IMR-90 (cell line): ENCODE measurements around the gene STRA6. TPM values are rescaled to one million over a fixed set of nuclear protein-coding genes. Genes with fewer than 3 reads are reported as not detected.

Source experiments
- ATAC-seq: fragments of 200-7000 bp; cut with Tn5 transposase; 2 replicates; pipeline ENCODE4 v1.9.1; 2020; ENCODE audit warnings: low read depth, mild to moderate bottlenecking, moderate library complexity
- BruUV-seq: library from RNA; stranded (reverse); fragments of 400-500 nt; replicated peaks from 2 replicates; lab custom pipeline; 2021; lab: Mats Ljungman, UMichigan
- CTCF ChIA-PET: fragments of 300-600 bp; formaldehyde crosslinking; extraction: SDS; loops from one replicate; lab custom pipeline; 2021; ENCODE audit warnings: antibody characterized with exemption; lab: Yijun Ruan, JAX
- POLR2A ChIA-PET: fragments of 300-600 bp; sonication (Branson Sonifier 250); formaldehyde crosslinking; loops from one replicate; lab custom pipeline; 2022; ENCODE audit warnings: antibody characterized with exemption; ENCODE audit not compliant: unreplicated experiment; lab: Charles Lee
- DNase-seq: peaks from one replicate; pipeline ENCODE4 v3.0.0; 2013
- H2AFZ ChIP-seq: replicated peaks from 2 replicates; pipeline ENCODE3; 2013; ENCODE audit warnings: low read length, mild to moderate bottlenecking; ENCODE audit not compliant: poor library complexity
- H2AK5ac ChIP-seq: 2 replicates; pipeline ENCODE4 v1.6.1; 2013; ENCODE audit warnings: low read depth, low read length, inconsistent platforms
- H2AK9ac ChIP-seq: replicated peaks from 2 replicates; pipeline ENCODE3; 2013; ENCODE audit warnings: mild to moderate bottlenecking, low read depth, low read length, moderate library complexity; ENCODE audit not compliant: poor library complexity
- H2BK120ac ChIP-seq: 2 replicates; pipeline ENCODE4 v1.6.1; 2013; ENCODE audit warnings: low read depth, low read length, inconsistent platforms
- H2BK15ac ChIP-seq: 3 replicates; pipeline ENCODE4 v1.6.1; 2013; ENCODE audit warnings: low read depth, low read length, inconsistent platforms
- H2BK20ac ChIP-seq: 2 replicates; pipeline ENCODE4 v1.6.1; 2013; ENCODE audit warnings: low read depth, mild to moderate bottlenecking, inconsistent platforms, low read length, moderate library complexity
- H2BK5ac ChIP-seq: 2 replicates; pipeline ENCODE4 v1.6.1; 2013; ENCODE audit warnings: mild to moderate bottlenecking, low read depth, low read length, inconsistent platforms; ENCODE audit not compliant: poor library complexity, severe bottlenecking
- H3K14ac ChIP-seq: replicated peaks from 2 replicates; pipeline ENCODE4 v1.6.1; 2013; ENCODE audit warnings: low read depth, low read length, inconsistent platforms
- H3K18ac ChIP-seq: 2 replicates; pipeline ENCODE4 v1.6.1; 2013; ENCODE audit warnings: low read depth, low read length, control low read depth
- H3K23ac ChIP-seq: 2 replicates; pipeline ENCODE4 v1.6.1; 2013; ENCODE audit warnings: low read depth, low read length, inconsistent platforms
- H3K27ac ChIP-seq: 2 replicates; pipeline ENCODE4 v1.5.1; 2013; ENCODE audit warnings: mild to moderate bottlenecking, control low read depth, low read length; ENCODE audit not compliant: insufficient read depth
- H3K27me3 ChIP-seq: 2 replicates; pipeline ENCODE4 v1.6.1; 2013; ENCODE audit warnings: low read length; ENCODE audit not compliant: control insufficient read depth, insufficient read depth
- H3K36me3 ChIP-seq: 2 replicates; pipeline ENCODE4 v1.6.1; 2013; ENCODE audit warnings: low read length, mixed read lengths; ENCODE audit not compliant: control insufficient read depth, insufficient read depth
- H3K4ac ChIP-seq: 2 replicates; pipeline ENCODE4 v1.6.1; 2013; ENCODE audit warnings: low read depth, low read length, inconsistent platforms
- H3K4me1 ChIP-seq: 2 replicates; pipeline ENCODE4 v1.6.1; 2013; ENCODE audit warnings: low read length, mixed read lengths; ENCODE audit not compliant: control insufficient read depth, insufficient read depth
- H3K4me2 ChIP-seq: 2 replicates; pipeline ENCODE4 v1.6.1; 2013; ENCODE audit warnings: low read depth, mild to moderate bottlenecking, control low read depth, low read length, moderate library complexity
- H3K4me3 ChIP-seq: 2 replicates; pipeline ENCODE4 v1.5.1; 2013; ENCODE audit warnings: low read depth, mild to moderate bottlenecking, control low read depth, low read length, moderate library complexity; ENCODE audit not compliant: insufficient read depth
- H3K56ac ChIP-seq: 2 replicates; pipeline ENCODE4 v1.6.1; 2013; ENCODE audit warnings: low read length, inconsistent platforms; ENCODE audit not compliant: insufficient read depth; ENCODE audit errors: extremely low read depth
- H3K79me1 ChIP-seq, 2 experiments: 2 replicates each; pipeline ENCODE4 v1.6.1; 2013; ENCODE audit warnings: low read length in 2 of 2, inconsistent platforms in 1 of 2, low read depth in 1 of 2
- H3K9ac ChIP-seq: 2 replicates; pipeline ENCODE4 v1.6.1; 2013; ENCODE audit warnings: low read depth, low read length, control low read depth
- H3K9me1 ChIP-seq: 2 replicates; pipeline ENCODE4 v1.6.1; 2013; ENCODE audit warnings: low read length, inconsistent platforms; ENCODE audit not compliant: insufficient read depth
- H3K9me3 ChIP-seq: 2 replicates; pipeline ENCODE4 v1.6.1; 2013; ENCODE audit warnings: low read length; ENCODE audit not compliant: control insufficient read depth, insufficient read depth
- H4K20me1 ChIP-seq: 2 replicates; pipeline ENCODE4 v1.6.1; 2013; ENCODE audit warnings: low read length, inconsistent platforms; ENCODE audit not compliant: insufficient read depth
- H4K5ac ChIP-seq: 2 replicates; pipeline ENCODE4 v1.6.1; 2013; ENCODE audit warnings: mild to moderate bottlenecking, low read depth, low read length, control low read depth
- H4K8ac ChIP-seq, 2 experiments: 2 replicates each; pipeline ENCODE4 v1.6.1; 2013; ENCODE audit warnings: low read depth in 2 of 2, low read length in 2 of 2, control low read depth in 1 of 2, inconsistent platforms in 1 of 2
- H4K91ac ChIP-seq: 2 replicates; pipeline ENCODE4 v1.6.1; 2013; ENCODE audit warnings: low read depth, low read length, inconsistent platforms; ENCODE audit not compliant: insufficient read depth
- MAZ ChIP-seq: IDR thresholded peaks from 2 replicates; pipeline ENCODE4 v1.6.1; 2012; ENCODE audit warnings: low read depth, mild to moderate bottlenecking, low read length, improper control_type of control experiment, moderate library complexity, borderline replicate concordance
- MXI1 ChIP-seq: IDR thresholded peaks from 2 replicates; pipeline ENCODE4 v1.6.1; 2012; ENCODE audit warnings: low read depth, mild to moderate bottlenecking, low read length, moderate library complexity, borderline replicate concordance
- NFE2L2 ChIP-seq: fragments of 150-350 bp; IDR thresholded peaks from 2 replicates; pipeline ENCODE4 v1.6.1; 2016; ENCODE audit warnings: low read depth, mild to moderate bottlenecking, low read length
- POLR2A ChIP-seq: IDR thresholded peaks from 2 replicates; pipeline ENCODE4 v1.6.1; 2012; ENCODE audit warnings: mild to moderate bottlenecking, low read depth, low read length
- RFX5 ChIP-seq: IDR thresholded peaks from 2 replicates; pipeline ENCODE4 v1.8.0; 2012; ENCODE audit warnings: low read depth, mild to moderate bottlenecking, low read length, moderate library complexity
- SMC3 ChIP-seq: fragments of 150-350 bp; IDR thresholded peaks from 2 replicates; pipeline ENCODE4 v1.6.1; 2016; ENCODE audit warnings: low read depth, mild to moderate bottlenecking, antibody characterized with exemption, low read length, moderate library complexity
- WGBS, 2 experiments: methylation state at CpG; one replicate each; pipeline versions ENCODE4 v1.1.5 to v1.1.7; 2013; ENCODE audit warnings: missing lambda C conversion rate in 2 of 2; ENCODE audit not compliant: insufficient read length in 1 of 2; ENCODE audit errors: extremely low coverage in 2 of 2; 5-methylcytosine and 5-hydroxymethylcytosine counted together
- dilution Hi-C: fragments of 300-500 bp; cut with HindIII; formaldehyde crosslinking; loops from one replicate; pipeline ENCODE4 v1.14.3; 2018; ENCODE audit warnings: low sequenced_read_pairs; ENCODE audit not compliant: unreplicated experiment
- in situ Hi-C: fragments of 300-500 bp; cut with MboI; formaldehyde crosslinking; loops from 3 replicates; pipeline ENCODE4 v1.14.3; 2019; ENCODE audit warnings: low sequenced_read_pairs, inconsistent platforms, mixed read lengths
- intact Hi-C: fragments of 100-400 bp; cut with micrococcal nuclease; formaldehyde crosslinking; loops from 2 replicates; pipeline ENCODE4 v1.10.0; 2022
- polyA plus RNA-seq, 3 experiments: library from polyadenylated mRNA; depleted of rRNA; stranded (reverse); fragments of >200 nt; gene quantifications; 2 replicates each; pipeline ENCODE4 v1.2.3, GENCODE V29; 2012; ENCODE audit warnings: low replicate concordance in 1 of 3
- total RNA-seq: library from RNA; depleted of rRNA; stranded (reverse); fragments of >200 nt; gene quantifications from 2 replicates; pipeline ENCODE4 v1.2.3, GENCODE V29; 2012
- TF ChIP-seq, protein P1 (sequence below): fragments of 150-350 bp; IDR thresholded peaks from 2 replicates; pipeline ENCODE4 v1.6.1; 2017; ENCODE audit warnings: mild to moderate bottlenecking, antibody characterized with exemption, low read length, low read depth
- TF ChIP-seq, protein P2 (sequence below): fragments of 150-350 bp; IDR thresholded peaks from 2 replicates; pipeline ENCODE4 v1.6.1; 2016; ENCODE audit warnings: low read depth, mild to moderate bottlenecking, low read length, moderate library complexity, borderline replicate concordance

Gene STRA6
- total and polyA plus RNA-seq, 2 of the 4 experiments (the other 2 are of a cell fraction): 0.17 TPM; not detected in 1

DNA sequence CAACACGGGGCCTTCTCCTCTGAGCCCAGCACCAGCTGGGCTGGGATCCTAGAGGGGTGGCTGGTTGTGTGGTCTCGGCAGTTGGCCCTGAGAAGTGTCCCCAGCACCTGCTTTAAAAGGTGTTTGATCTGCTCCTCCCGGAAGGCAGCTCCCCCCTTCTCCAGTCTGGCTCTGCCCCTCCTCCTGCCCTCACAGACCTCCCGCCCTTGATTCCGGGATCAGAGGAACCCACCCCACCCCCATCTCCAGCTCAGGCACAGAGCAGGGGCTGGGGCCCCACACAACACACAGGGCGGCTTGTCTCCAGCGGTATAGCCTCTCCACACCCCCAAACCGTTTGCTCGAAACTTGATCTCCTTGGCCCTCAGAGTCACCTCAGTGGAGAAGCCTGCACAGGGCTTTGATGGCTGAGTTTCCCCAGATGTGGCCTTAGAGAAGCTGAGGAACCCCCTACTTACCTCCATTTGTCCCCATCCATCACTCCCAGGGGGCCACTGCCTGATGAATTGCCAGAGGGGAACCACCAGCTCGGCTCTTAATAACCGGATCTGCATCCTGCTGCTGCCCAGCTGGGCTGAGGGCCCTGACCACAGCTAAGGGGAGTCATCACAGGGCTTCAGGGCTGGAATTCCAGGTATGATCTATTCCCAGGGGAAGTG, 6.4 kb upstream of the STRA6 start:
- H3K23ac ChIP-seq: no peak overlapping the region
- H3K79me1 ChIP-seq: no peaks in the 10 kb centered on the region
- no peaks in the 10 kb centered on the region for H4K20me1 ChIP-seq
- H2AK9ac ChIP-seq: no peak overlapping the region
- H2BK20ac ChIP-seq: no peak overlapping the region
- intact Hi-C loops: no loop called here
- H4K5ac ChIP-seq: no peak overlapping the region
- no peak overlapping the region for H3K9ac ChIP-seq
- ChIA-PET CTCF (no interaction called here), POLR2A (no interaction called here)
- no peak overlapping the region for H4K91ac ChIP-seq
- H3K9me3 ChIP-seq: no peaks in the 10 kb centered on the region
- H3K27ac ChIP-seq: no peak overlapping the region
- H3K27me3 ChIP-seq: peaks cover 14% of the 10 kb centered on the region
- 30% methylated on average over 7 of the region's 11 CpGs; no CpG with 5 or more reads in 1 of the 2 experiments for WGBS, 2 experiments
- ATAC-seq: peak; percentile 30; the same call in 1 of the 2 replicates
- in situ Hi-C loops: no loop called here
- H2BK120ac ChIP-seq: no peak overlapping the region
- H3K4me1 ChIP-seq: peaks cover 8% of the 10 kb centered on the region
- no peak overlapping the region for H2BK15ac ChIP-seq
- H3K18ac ChIP-seq: no peak overlapping the region
- no peak overlapping the region for H4K8ac ChIP-seq
- no peak overlapping the region for H2BK5ac ChIP-seq
- no peak overlapping the region for H2AFZ ChIP-seq
- peak; percentile 48 for DNase-seq
- dilution Hi-C loops: no loop called here
- H2AK5ac ChIP-seq: no peak overlapping the region
- H3K9me1 ChIP-seq: no peaks in the 10 kb centered on the region
- no peaks in the 10 kb centered on the region for H3K36me3 ChIP-seq
- H3K4me2 ChIP-seq: peak overlapping the region; percentile 1; the same call in 1 of the 2 replicates
- H3K56ac ChIP-seq: no peak overlapping the region
- BruUV-seq: no TSS peak
- TF ChIP-seq SMC3: no peak
- TF ChIP-seq POLR2A: no peak
- TF ChIP-seq, protein P1, sequence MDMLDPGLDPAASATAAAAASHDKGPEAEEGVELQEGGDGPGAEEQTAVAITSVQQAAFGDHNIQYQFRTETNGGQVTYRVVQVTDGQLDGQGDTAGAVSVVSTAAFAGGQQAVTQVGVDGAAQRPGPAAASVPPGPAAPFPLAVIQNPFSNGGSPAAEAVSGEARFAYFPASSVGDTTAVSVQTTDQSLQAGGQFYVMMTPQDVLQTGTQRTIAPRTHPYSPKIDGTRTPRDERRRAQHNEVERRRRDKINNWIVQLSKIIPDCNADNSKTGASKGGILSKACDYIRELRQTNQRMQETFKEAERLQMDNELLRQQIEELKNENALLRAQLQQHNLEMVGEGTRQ: no peak
- TF ChIP-seq, protein P2, sequence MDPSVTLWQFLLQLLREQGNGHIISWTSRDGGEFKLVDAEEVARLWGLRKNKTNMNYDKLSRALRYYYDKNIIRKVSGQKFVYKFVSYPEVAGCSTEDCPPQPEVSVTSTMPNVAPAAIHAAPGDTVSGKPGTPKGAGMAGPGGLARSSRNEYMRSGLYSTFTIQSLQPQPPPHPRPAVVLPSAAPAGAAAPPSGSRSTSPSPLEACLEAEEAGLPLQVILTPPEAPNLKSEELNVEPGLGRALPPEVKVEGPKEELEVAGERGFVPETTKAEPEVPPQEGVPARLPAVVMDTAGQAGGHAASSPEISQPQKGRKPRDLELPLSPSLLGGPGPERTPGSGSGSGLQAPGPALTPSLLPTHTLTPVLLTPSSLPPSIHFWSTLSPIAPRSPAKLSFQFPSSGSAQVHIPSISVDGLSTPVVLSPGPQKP: no peak
- TF ChIP-seq NFE2L2: no peak
- no peak for TF ChIP-seq MAZ
- TF ChIP-seq RFX5: no peak
- no peak for TF ChIP-seq MXI1
- no peak overlapping the region for H3K14ac ChIP-seq
- no peak overlapping the region for H3K4ac ChIP-seq
- no peak overlapping the region for H3K4me3 ChIP-seq
